Measurements from ENCODE around the gene SPATS2L. TPM values are rescaled to one million over a fixed set of nuclear protein-coding genes. Genes with fewer than 3 reads are reported as not detected.

SPATS2L gene
- total and polyA plus RNA-seq, 2 of the 13 experiments (the other 11 are each of a cell fraction or from before 2014, with no cell fraction given), result 154 to 212 TPM

- TF ChIP-seq HINFP (CRISPR knock-in tag; IDR thresholded peaks at IDR 0.05; ENCODE audit: low read depth), result no peak
- TF ChIP-seq NRL (CRISPR knock-in tag; IDR thresholded peaks at IDR 0.05; ENCODE audit: borderline replicate concordance), result no peak
- TF ChIP-seq SMYD3 (CRISPR knock-in tag; IDR thresholded peaks at IDR 0.05), result no peak
- 0 out of 4 replicates have a peak, but pooled peaks of 1 of the 2 experiments have one; percentile 54 for TF ChIP-seq KLF16 (CRISPR knock-in tag; IDR thresholded peaks at IDR 0.05)
- TF ChIP-seq ZNF512 (CRISPR knock-in tag; IDR thresholded peaks at IDR 0.05), result no peak
- no peak for TF ChIP-seq RELA (CRISPR knock-in tag; IDR thresholded peaks at IDR 0.05)
- TF ChIP-seq CAMTA2 (CRISPR knock-in tag; IDR thresholded peaks at IDR 0.05; ENCODE audit: borderline replicate concordance), result no peak
- no peak for TF ChIP-seq TCF12 (IDR thresholded peaks at IDR 0.05)
- no peak for TF ChIP-seq TCF12 (CRISPR knock-in tag; IDR thresholded peaks at IDR 0.05)
- TF ChIP-seq ZNF333 (CRISPR knock-in tag; IDR thresholded peaks at IDR 0.05; ENCODE audit: borderline replicate concordance), result no peak
- no peak for TF ChIP-seq NPAS2 (CRISPR knock-in tag; IDR thresholded peaks at IDR 0.05; ENCODE audit: borderline replicate concordance)
- no peak for TF ChIP-seq ZNF703 (CRISPR knock-in tag; IDR thresholded peaks at IDR 0.05; ENCODE audit: borderline replicate concordance)
- TF ChIP-seq TFDP1 (CRISPR knock-in tag; IDR thresholded peaks at IDR 0.05; ENCODE audit: borderline replicate concordance), result no peak
- peak; percentile 84; the same call in 1 of the 2 replicates for TF ChIP-seq HOMEZ (CRISPR knock-in tag; IDR thresholded peaks at IDR 0.05; ENCODE audit: low read depth)
- no peak for TF ChIP-seq ZIK1 (CRISPR knock-in tag; IDR thresholded peaks at IDR 0.05; ENCODE audit: borderline replicate concordance, low read depth)
- no peak for TF ChIP-seq HNRNPL (IDR thresholded peaks at IDR 0.05; ENCODE audit: low read depth, low read length)
- TF ChIP-seq STAT5B (CRISPR knock-in tag; IDR thresholded peaks at IDR 0.05), result no peak
- TF ChIP-seq ZNF580 (CRISPR knock-in tag; IDR thresholded peaks at IDR 0.05; ENCODE audit: borderline replicate concordance, low read depth), result no peak
- TF ChIP-seq ZNF670 (CRISPR knock-in tag; IDR thresholded peaks at IDR 0.05; ENCODE audit: borderline replicate concordance), result no peak
- TF ChIP-seq ZNF543 (CRISPR knock-in tag; IDR thresholded peaks at IDR 0.05), result no peak
- peak; percentile 93 for TF ChIP-seq GATAD2A (CRISPR knock-in tag; IDR thresholded peaks at IDR 0.05)
- TF ChIP-seq TEAD3 (CRISPR knock-in tag; optimal IDR thresholded peaks at IDR 0.05; ENCODE audit: borderline replicate concordance), result peak; percentile 73
- TF ChIP-seq ZSCAN29 (CRISPR knock-in tag; conservative IDR thresholded peaks at IDR 0.05), result no peak
Observed at GRCh38 chr2:200319548-200320337, 13.2 kb downstream of the SPATS2L start (continued).
